ENCODE data around the gene N4BP2.
"Not testable (repeated sequence)": the region's sequence is repeated elsewhere in the genome, so short reads cannot be mapped to it uniquely, and the experiment has no call there.

N4BP2 gene

GRCh38 chr4:40056716-40057585 lies at the start of gene N4BP2:
TSS of gene N4BP2 (plus strand) at chr4:40056850. CDS start at chr4:40097341, 40,491 bp downstream.
- peak within 1 kb of the TSS; percentile 98 for H3K27ac Mint-ChIP-seq
- ATAC-seq (replicated peaks) (peak; percentile 57 to 68), DNase-seq (peak; percentile 65)
- H3K4me1 Mint-ChIP-seq = peaks cover 13 to 29% of the 10 kb centered on the region in 2 donors
- no peaks in the 10 kb centered on the region for H3K27me3 Mint-ChIP-seq
- no peaks in the 10 kb centered on the region for H3K9me3 Mint-ChIP-seq
- H3K36me3 Mint-ChIP-seq = peaks cover 3 to 5% of the 10 kb centered on the region in 2 donors
- H3K4me3 Mint-ChIP-seq = peak within 1 kb of the TSS; percentile 85 to 94

GRCh38 chr4:40016007-40016406 lies 40.6 kb upstream of the N4BP2 start:
- no peak overlapping the region for H3K27ac Mint-ChIP-seq
- no peak for ATAC-seq (replicated peaks)
- H3K4me3 Mint-ChIP-seq = no peak overlapping the region
- H3K4me1 Mint-ChIP-seq = no peaks in the 10 kb centered on the region
- H3K36me3 Mint-ChIP-seq = no peaks in the 10 kb centered on the region
- peaks cover 0 to 4% of the 10 kb centered on the region in 2 donors for H3K9me3 Mint-ChIP-seq
- H3K27me3 Mint-ChIP-seq = peaks cover 0 to 4% of the 10 kb centered on the region in 2 donors
- DNase-seq = no peak

GRCh38 chr4:40020221-40020620 lies 36.4 kb upstream of the N4BP2 start:
- no peak for ATAC-seq (replicated peaks)
- no peak overlapping the region for H3K27ac Mint-ChIP-seq
- H3K36me3 Mint-ChIP-seq = no peaks in the 10 kb centered on the region
- H3K4me1 Mint-ChIP-seq = no peaks in the 10 kb centered on the region
- H3K4me3 Mint-ChIP-seq = no peak overlapping the region
- no peak for DNase-seq
- H3K9me3 Mint-ChIP-seq = peaks cover 0 to 4% of the 10 kb centered on the region in 2 donors
- H3K27me3 Mint-ChIP-seq = peaks cover 0 to 4% of the 10 kb centered on the region in 2 donors

- not testable (repeated sequence) for H3K9me3 Mint-ChIP-seq
These were observed 35.5 kb upstream of the N4BP2 start for GRCh38 chr4:40021116-40021515.

GRCh38 chr4:40024049-40024448 lies 32.6 kb upstream of the N4BP2 start:
- not testable (repeated sequence) for H3K27me3 Mint-ChIP-seq; ATAC-seq (replicated peaks); H3K4me3 Mint-ChIP-seq; H3K4me1 Mint-ChIP-seq; H3K27ac Mint-ChIP-seq; H3K36me3 Mint-ChIP-seq; DNase-seq; H3K9me3 Mint-ChIP-seq

More at GRCh38 chr4:40021116-40021515, 35.5 kb upstream of the N4BP2 start:
- not testable (repeated sequence) for DNase-seq; H3K36me3 Mint-ChIP-seq; H3K4me3 Mint-ChIP-seq; H3K4me1 Mint-ChIP-seq; H3K27me3 Mint-ChIP-seq; H3K27ac Mint-ChIP-seq; ATAC-seq (replicated peaks)

GRCh38 chr4:40032785-40033184 lies 23.9 kb upstream of the N4BP2 start:
- H3K27ac Mint-ChIP-seq = no peak overlapping the region
- no peak for DNase-seq

GRCh38 chr4:40033613-40034012 lies 23.0 kb upstream of the N4BP2 start:
- H3K4me3 Mint-ChIP-seq = no peak overlapping the region
- H3K27ac Mint-ChIP-seq = no peak overlapping the region
- no peak for ATAC-seq (replicated peaks)
- DNase-seq = no peak
- no peaks in the 10 kb centered on the region for H3K4me1 Mint-ChIP-seq
- H3K36me3 Mint-ChIP-seq = no peaks in the 10 kb centered on the region
- H3K27me3 Mint-ChIP-seq = no peaks in the 10 kb centered on the region
- no peaks in the 10 kb centered on the region for H3K9me3 Mint-ChIP-seq

More at GRCh38 chr4:40032785-40033184, 23.9 kb upstream of the N4BP2 start:
- ATAC-seq (replicated peaks) = no peak
- peaks cover 0 to 1% of the 10 kb centered on the region in 2 donors for H3K4me1 Mint-ChIP-seq
- no peaks in the 10 kb centered on the region for H3K36me3 Mint-ChIP-seq
- H3K27me3 Mint-ChIP-seq = no peaks in the 10 kb centered on the region
- no peaks in the 10 kb centered on the region for H3K9me3 Mint-ChIP-seq
- no peak overlapping the region for H3K4me3 Mint-ChIP-seq

- no peak overlapping the region for H3K4me3 Mint-ChIP-seq
- H3K27me3 Mint-ChIP-seq = no peaks in the 10 kb centered on the region
- H3K4me1 Mint-ChIP-seq = no peaks in the 10 kb centered on the region
- DNase-seq (no peak), ATAC-seq (replicated peaks) (no peak)
- no peaks in the 10 kb centered on the region for H3K36me3 Mint-ChIP-seq
- H3K9me3 Mint-ChIP-seq = no peaks in the 10 kb centered on the region
- peak overlapping the region; percentile 17 for H3K27ac Mint-ChIP-seq
These were observed 17.7 kb upstream of the N4BP2 start for GRCh38 chr4:40038977-40039376.

- DNase-seq (no peak), ATAC-seq (replicated peaks) (no peak)
- Mint-ChIP-seq H3K9me3 (no peaks in the 10 kb centered on the region), H3K27me3 (no peaks in the 10 kb centered on the region), H3K4me1 (peaks cover 0 to under 1% of the 10 kb centered on the region in 2 donors), H3K4me3 (no peak overlapping the region), H3K36me3 (no peaks in the 10 kb centered on the region), H3K27ac (no peak overlapping the region)
These were observed 15.7 kb upstream of the N4BP2 start for GRCh38 chr4:40040908-40041307.

- DNase-seq (no peak), ATAC-seq (replicated peaks) (no peak)
- Mint-ChIP-seq H3K9me3 (no peaks in the 10 kb centered on the region), H3K27ac (no peak overlapping the region), H3K4me1 (peaks cover 2 to 7% of the 10 kb centered on the region in 2 donors), H3K27me3 (no peaks in the 10 kb centered on the region), H3K4me3 (no peak overlapping the region), H3K36me3 (no peaks in the 10 kb centered on the region)
These were observed 12.9 kb upstream of the N4BP2 start for GRCh38 chr4:40043786-40044185.

GRCh38 chr4:40046311-40046980 lies 10.2 kb upstream of the N4BP2 start:
- no peaks in the 10 kb centered on the region for H3K27me3 Mint-ChIP-seq
- DNase-seq = no peak
- peaks cover 2 to 7% of the 10 kb centered on the region in 2 donors for H3K4me1 Mint-ChIP-seq

GRCh38 chr4:40053161-40053560 lies 3.5 kb upstream of the N4BP2 start:
- H3K9me3 Mint-ChIP-seq = no peaks in the 10 kb centered on the region
- H3K27ac Mint-ChIP-seq = no peak overlapping the region

More at GRCh38 chr4:40046311-40046980, 10.2 kb upstream of the N4BP2 start:
- ATAC-seq (replicated peaks) = peak; percentile 69 to 73
- Mint-ChIP-seq H3K27ac (peak overlapping the region; percentile 42), H3K36me3 (no peaks in the 10 kb centered on the region), H3K4me3 (peak overlapping the region in 1 of 2 donors; percentile 11), H3K9me3 (no peaks in the 10 kb centered on the region)

GRCh38 chr4:40055511-40055862 lies 1.2 kb upstream of the N4BP2 start:
- ATAC-seq (replicated peaks) (peak; percentile 47 to 54), DNase-seq (no peak)
- H3K27ac Mint-ChIP-seq = peak overlapping the region; percentile 96
- H3K4me3 Mint-ChIP-seq = peak overlapping the region; percentile 85 to 94
- no peaks in the 10 kb centered on the region for H3K9me3 Mint-ChIP-seq
- H3K27me3 Mint-ChIP-seq = no peaks in the 10 kb centered on the region
- peaks cover 3 to 5% of the 10 kb centered on the region in 2 donors for H3K36me3 Mint-ChIP-seq
- H3K4me1 Mint-ChIP-seq = peaks cover 13 to 29% of the 10 kb centered on the region in 2 donors

More at GRCh38 chr4:40053161-40053560, 3.5 kb upstream of the N4BP2 start:
- peaks cover 7 to 25% of the 10 kb centered on the region in 2 donors for H3K4me1 Mint-ChIP-seq
- no peak for DNase-seq
- ATAC-seq (replicated peaks) = no peak
- peaks cover 0 to 3% of the 10 kb centered on the region in 2 donors for H3K36me3 Mint-ChIP-seq
- no peaks in the 10 kb centered on the region for H3K27me3 Mint-ChIP-seq
- no peak overlapping the region for H3K4me3 Mint-ChIP-seq

GRCh38 chr4:40055863-40056715 lies 561 bp upstream of the N4BP2 start:
- Mint-ChIP-seq H3K27ac (peak overlapping the region; percentile 98), H3K27me3 (no peaks in the 10 kb centered on the region), H3K9me3 (no peaks in the 10 kb centered on the region), H3K4me1 (peaks cover 13 to 29% of the 10 kb centered on the region in 2 donors), H3K4me3 (peak overlapping the region; percentile 85 to 94), H3K36me3 (peaks cover 3 to 5% of the 10 kb centered on the region in 2 donors)
- peak; percentile 63 for DNase-seq
- ATAC-seq (replicated peaks) = peak; percentile 50 to 58
